HG02970 (cell line): ENCODE measurements around the gene SWI5.
"Not testable (repeated sequence)": the region's sequence is repeated elsewhere in the genome, so short reads cannot be mapped to it uniquely, and the experiment has no call there.

Source experiments
- ATAC-seq: cut with Tn5 transposase; IDR thresholded peaks from one replicate; pipeline ENCODE4 v1.9.1; 2021; ENCODE audit warnings: mild to moderate bottlenecking, moderate library complexity, moderate number of reproducible peaks; ENCODE audit not compliant: unreplicated experiment, low FRiP score

SWI5 gene

GRCh38 chr9:128275198-128276007 is 673 bp upstream of the SWI5 start, which contains the start of gene GOLGA2:
TSS of gene GOLGA2 (minus strand) at chr9:128276007. CDS start at chr9:128275976, 31 bp downstream.
- peak; percentile 49 for ATAC-seq

DNA sequence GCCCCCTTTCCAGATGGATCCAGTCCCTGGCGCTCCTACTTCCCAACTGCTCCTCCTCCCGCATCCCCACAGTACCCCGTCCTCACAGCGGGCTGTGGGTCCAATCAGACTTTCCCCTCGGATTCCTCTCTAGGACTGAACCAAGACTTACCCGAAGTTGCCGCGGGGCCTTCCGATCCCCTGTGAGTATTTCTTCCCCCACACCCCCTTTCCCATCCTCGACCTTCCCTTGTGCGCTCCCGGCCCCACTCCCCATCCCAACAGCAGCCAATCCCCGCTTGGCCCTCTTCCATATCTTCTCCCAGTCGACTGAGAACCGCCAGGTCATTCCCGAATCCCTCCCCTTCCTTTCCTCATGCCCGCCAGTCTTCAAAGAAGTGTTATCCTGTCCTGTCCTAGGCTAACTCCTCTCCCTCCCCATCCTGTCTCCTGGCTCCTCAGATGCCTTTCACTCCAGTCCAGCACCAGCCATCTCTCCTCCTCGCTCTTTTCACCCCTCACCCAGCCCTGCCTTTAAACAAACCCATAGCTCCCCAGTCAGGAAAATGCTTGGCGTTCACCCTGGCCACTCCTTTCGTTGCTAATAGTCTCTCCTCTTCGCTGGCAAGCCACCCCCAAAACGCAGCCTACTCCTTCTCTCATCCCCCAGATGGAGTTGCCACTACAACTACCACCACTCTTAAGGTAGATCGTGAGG is 646 bp downstream of the SWI5 start:
- ATAC-seq: no peak

GRCh38 chr9:128279088-128280073 is 3.3 kb downstream of the SWI5 start:
- ATAC-seq: not testable (repeated sequence)

DNA sequence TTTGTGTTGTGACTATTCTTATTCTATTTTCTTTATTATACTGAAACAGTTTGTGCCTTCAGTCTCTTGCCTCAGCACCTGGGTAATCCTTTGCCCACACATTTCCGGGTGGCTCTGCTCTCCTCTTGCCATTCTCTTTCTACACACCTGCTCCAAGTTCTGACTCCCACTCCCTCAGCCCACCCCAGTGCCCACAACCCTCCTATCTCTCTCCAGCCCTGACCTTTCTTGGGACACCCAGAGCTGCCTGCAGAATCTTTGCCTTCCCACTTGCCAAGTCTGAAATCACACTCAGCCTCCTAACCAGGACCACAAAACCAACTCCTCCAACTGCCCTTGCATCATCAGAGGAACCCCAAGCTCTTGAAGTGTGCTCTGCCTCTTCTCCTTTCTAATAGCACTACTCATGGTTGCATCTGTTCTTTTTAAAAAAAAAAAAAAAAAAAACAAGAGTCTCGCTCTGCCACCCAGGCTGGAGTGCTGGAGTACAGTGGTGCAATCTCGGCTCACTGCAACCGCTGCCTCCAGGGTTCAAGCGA is 4.1 kb downstream of the SWI5 start:
- no peak for ATAC-seq

- no peak for ATAC-seq
Measured at GRCh38 chr9:128282500-128282899, 6.4 kb downstream of the SWI5 start.

DNA sequence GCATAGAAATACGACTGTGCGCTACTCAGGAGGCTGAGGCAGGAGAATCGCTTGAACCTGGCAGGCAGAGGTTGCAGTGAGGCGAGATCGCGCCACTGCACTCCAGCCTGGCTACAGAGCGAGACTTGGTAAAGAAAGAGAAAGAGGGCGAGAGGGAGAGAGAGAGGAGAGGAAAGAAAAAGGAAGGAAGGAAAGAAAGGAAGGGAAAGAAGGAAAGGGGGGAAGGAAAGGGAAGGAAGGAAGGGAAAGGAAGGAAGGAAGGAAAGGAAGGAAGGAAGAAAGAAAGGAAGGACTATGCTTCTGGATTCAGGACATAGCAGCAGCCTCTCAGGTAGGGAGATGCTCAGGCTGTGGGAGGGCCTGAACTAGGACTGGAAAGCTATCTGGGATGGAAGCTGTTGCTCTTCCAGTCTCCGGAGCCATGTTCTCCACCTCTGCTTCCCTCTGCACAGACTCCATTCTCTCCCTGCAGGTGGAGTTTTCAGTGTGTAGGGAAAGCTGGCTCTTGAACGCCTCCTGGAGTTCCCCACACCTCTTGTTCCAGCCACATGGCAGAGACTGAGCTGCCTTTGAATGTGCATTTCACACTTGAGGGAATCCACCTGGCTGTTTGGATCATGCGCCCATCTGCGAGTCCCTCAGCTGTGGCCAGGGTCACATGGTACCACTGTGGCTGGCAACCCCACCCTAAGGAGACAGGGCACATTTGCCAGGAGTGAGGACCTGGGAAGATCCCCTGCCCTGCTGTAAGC is 9.1 kb downstream of the SWI5 start:
- ATAC-seq: no peak

- no peak for ATAC-seq
Measured at GRCh38 chr9:128286440-128286839, 10.4 kb downstream of the SWI5 start.

- ATAC-seq: no peak
Measured at GRCh38 chr9:128288273-128289004, 12.4 kb downstream of the SWI5 start.

DNA sequence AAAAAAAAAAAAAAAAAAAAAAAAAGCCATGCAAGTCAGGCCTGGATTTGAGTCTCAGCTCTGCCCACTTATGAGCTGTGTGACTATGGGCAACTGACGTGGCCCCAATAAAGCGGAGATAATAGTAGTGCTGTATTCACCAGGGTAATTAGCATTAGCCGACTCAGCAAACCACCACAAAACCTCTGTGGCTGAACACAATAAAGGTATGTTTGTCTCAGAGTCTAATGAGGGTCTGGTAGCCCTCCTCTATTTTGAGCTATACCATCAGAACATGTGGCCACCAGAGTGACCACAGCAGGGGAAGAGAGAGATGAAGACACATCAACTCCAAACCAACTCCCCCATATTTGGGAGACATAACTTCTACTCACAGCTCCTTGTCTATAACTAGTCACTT is 15.9 kb downstream of the SWI5 start:
- no peak for ATAC-seq

- no peak for ATAC-seq
Measured at GRCh38 chr9:128293091-128293490, 17.0 kb downstream of the SWI5 start.

DNA sequence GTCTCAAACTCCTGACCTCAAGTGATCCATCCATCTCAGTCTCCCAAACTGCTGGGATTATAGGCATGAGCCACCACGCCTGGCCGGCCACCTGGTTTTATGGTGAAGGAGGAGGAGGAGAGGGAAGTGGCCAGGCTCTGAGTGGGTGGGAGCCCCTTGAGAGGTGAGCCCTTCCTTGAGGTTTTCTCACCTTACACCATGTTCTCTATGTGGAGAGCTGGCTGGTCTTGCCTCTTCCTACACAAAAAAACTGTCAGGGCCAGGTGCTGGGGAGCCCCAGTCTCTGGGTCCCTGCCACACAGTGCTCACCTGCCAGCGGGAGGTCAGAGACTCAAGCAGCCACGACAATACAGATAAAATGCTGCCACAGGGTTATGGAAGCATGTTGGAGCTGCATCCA is 18.1 kb downstream of the SWI5 start:
- ATAC-seq: no peak

- ATAC-seq: no peak
Measured at GRCh38 chr9:128296340-128297220, 20.5 kb downstream of the SWI5 start.

DNA sequence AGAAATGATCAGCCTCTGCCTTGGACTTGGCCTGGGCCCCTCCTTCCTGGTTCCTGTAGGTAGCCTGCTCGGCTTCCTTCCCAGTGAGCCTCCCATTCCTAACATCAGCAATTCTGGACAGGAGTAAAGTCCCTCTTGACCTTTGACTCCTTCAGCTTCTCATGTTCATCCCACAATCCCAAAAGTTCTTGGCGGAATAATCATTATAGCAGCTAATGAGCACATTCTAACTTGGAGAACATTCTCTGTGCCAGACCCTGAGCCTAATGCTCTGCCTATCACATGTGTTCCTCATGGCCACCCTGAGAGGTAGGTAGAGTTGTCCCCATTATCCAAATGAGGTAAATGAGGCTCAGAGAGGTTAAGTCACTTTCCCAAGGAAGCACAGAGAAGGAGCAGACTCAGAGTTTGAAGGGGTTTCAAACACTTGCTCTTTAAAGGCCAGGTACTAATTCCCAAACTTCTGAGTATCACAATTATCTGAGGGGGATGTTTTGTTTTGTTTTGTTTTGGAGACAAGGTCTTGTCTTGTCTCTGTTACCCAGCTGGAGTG is 21.2 kb downstream of the SWI5 start:
- no peak for ATAC-seq

DNA sequence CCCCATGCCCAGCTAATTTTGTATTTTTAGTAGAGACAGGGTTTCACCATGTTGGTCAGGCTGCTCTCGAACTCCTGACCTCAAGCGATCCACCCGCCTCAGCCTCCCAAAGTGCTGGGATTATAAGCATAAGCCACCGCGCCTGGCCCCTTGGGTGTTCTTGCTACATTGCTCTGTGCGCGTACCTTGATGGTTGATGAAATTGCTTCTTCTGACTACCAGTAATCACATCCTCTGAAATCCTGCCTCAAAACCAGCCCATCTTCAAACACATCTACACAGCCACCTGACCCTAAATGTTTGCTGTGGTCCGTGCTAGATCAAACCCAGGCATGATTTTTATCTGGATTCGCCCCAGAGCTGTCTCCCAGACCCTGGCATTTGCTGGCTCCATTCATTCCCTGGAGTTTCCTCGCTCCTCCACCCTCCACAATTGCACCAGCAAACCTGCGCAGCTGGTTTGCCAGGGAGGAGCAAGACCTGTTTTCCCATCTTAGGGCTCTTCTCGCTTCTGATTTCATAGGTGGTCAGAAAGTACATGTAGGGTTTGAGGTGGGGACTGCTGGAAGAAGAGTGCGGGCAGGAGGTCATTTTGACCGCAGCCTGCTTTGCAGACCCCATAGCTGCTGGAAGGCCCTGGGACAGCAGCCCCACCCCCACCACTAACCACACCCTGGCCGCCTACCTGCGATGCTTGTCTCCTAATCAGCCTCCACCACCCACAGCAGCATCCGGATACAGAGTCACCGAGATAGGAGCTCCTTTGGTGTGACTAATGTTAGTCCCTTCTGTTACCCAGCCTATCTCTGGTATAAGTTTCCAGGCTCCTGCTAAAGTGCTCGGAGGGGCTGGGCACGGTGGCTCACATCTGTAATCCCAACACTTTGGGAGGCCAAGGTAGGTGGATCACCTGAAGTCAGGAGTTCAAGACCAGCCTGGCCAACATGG is 22.7 kb downstream of the SWI5 start:
- no peak for ATAC-seq

- no peak for ATAC-seq
Measured at GRCh38 chr9:128304136-128304970, 28.3 kb downstream of the SWI5 start.

DNA sequence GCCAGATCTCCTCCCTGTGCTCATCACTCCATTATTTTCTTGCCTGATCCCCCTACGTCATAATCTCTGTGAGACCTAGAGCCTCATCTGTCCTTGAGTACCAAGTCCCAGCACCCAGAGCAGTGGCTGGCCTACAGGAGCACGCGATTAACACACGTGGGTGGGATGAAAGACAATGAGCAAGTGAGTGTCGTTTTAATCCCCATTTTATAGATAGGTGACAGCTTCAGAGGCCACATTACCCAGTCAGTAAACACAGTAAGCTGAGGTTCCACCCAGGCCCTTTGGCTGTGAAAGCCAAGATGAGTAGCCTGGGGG is 28.9 kb downstream of the SWI5 start:
- no peak for ATAC-seq
